Muscle of arm (tissue), 12 donors: ENCODE results near the gene YARS2. TPM values are rescaled to one million over a fixed set of nuclear protein-coding genes. Genes with fewer than 3 reads are reported as not detected.
"Not testable (repeated sequence)": the region's sequence is repeated elsewhere in the genome, so short reads cannot be mapped to it uniquely, and the experiment has no call there.

ENCODE experiments used
- DNase-seq: peaks from one replicate; pipeline ENCODE4 v3.0.0-alpha.2; 2013
- polyA plus RNA-seq, 12 donors: library from polyadenylated mRNA; unstranded; fragments of 120-200 nt; gene quantifications; one replicate each; pipeline ENCODE4 v1.2.1, GENCODE V29; 2013; ENCODE audit not compliant: insufficient read length in 12 of 12

YARS2 gene
- polyA plus RNA-seq, 12 donors: 17.2 to 30.4 (median 25.2) TPM; not detected in 1

- peak; percentile 72 for DNase-seq
These were observed 545 bp downstream of the YARS2 start for GRCh38 chr12:32755051-32755653.

DNA sequence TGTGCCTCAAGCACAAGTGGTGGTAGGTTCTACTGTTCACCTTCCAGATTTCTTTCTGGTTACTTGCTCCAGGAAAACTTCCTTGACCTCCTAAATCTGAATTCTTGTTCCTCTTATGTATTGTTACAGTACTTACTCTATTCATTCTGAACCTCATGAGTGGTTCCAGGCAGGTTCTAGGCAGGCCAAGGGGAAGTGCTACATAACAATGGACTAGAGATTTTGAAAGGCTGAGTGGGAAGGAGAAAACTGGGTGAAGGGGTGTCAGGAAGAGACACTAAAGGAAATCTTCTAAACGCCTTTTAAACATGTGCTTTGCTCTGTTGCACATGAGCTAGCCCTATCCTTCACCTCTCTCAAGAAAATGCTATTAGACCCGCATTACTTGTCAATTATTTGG, 1.6 kb downstream of the YARS2 start:
- no peak for DNase-seq

DNA sequence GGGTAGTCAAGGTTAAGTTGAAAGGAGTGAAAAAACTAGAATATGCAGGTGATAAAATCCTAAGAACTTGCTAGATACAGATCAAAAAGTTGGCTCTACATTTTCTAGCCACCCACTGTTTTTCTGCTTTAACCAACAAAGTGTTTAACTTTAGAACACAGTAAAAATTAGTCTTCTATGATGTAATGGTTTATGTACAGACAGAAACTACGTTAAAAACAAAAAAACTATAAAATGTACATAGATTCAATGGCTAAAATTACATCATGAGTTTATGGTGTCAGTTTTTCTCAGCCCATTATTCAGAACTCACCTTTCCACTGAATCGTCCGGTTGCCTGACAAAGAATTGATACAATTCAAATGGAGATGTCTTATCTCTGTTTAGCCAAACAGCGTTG, 2.1 kb downstream of the YARS2 start:
- no peak for DNase-seq

DNA sequence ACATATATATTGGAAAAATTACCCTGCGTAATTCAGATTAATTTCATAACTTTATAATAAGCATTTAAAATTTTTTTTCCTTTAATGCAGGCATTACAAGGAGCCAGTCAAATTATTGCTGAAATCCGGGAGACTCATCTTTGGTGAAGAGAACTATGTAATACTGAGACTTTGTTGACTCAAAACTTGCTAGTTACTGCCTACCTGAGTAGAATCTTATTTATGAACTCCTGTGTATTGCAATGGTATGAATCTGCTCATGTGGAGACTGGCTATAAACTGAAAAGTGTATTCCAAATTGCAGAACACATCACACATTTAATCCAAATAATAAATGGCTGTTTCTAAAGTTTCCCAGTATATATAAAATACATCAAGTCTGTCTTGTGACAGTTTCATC, 12.4 kb downstream of the YARS2 start:
- no peak for DNase-seq

DNA sequence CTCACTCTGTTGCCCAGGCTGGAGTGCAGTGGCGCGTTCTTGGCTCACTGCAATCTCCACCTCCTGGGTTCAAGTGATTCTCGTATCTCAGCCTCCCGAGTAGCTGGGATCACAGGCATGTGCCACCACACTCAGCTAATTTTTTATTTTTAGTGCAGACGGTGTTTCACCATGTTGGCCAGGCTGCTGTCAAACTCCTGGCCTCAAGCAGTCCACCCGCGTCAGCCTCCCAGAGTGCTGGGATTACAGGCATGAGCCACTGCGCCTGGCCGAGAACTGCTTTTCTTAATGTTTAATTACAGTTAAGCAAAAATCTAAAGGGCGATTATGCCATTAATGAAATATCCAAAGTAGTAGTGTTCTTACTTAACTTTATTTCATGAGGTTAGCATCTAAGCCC, 13.6 kb downstream of the YARS2 start:
- DNase-seq: no peak

- DNase-seq: no peak
These were observed 16.4 kb downstream of the YARS2 start for GRCh38 chr12:32739279-32739678.

DNA sequence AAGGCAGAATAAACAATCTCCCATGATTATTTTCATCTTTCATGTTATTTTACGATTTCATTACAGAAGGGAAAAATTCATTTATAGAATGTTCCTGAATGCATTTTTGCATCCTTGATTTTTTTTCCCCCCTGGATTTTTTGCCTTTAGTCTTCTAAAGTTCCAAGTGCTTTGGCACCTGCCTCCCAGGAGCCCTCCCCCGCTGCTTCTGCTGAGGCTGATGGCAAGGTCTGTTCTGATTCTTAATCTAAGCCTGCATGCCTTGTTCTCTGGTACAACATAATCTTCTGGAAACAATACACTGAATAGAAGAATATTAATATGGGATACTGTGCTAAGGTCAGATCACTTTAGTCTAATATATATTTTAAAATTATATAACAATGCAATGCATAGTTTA, 18.0 kb downstream of the YARS2 start:
- no peak for DNase-seq

- DNase-seq: no peak
These were observed 19.3 kb downstream of the YARS2 start for GRCh38 chr12:32736445-32736844.

DNA sequence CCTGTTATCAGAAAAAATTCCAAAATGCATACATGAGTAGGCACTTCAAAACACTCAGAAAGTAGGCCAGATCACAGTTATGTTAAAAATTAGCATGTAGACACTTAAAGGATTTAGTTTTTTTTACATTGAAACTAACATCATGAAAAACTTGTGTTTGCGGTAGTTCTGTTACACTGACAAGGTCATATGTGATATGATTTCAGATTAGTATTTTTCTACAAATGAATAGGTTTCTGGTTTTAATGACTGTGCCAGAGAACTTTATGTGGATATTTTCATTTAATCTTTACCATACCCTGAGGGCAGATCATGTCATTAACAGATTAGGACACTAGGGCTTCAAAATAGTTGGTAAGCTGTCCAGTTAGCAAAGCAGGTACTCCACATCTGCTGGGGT, 20.7 kb downstream of the YARS2 start:
- no peak for DNase-seq

GRCh38 chr12:32727237-32727636, 28.5 kb downstream of the YARS2 start:
- no peak for DNase-seq

DNA sequence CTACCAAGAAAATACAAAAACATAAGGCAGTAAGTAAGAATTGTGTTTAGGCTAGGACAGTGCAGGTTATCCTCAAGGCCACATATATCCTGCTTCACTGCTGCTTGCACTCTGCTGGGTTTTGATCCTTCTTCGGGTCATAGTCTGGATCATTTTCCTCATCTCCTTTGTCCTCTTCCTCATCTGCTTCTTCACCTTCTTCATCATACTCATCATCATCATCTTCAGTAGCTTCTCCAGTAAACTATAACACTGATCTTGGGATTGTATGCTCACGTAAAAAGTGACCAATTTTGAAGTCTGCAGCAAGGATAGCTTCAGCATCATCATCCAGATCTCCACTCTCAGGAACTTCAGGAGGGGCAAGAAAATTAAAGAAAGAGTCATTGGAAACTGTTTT, 29.4 kb downstream of the YARS2 start:
- DNase-seq: no peak

- not testable (repeated sequence) for DNase-seq
These were observed 30.4 kb downstream of the YARS2 start for GRCh38 chr12:32725308-32725707.

DNA sequence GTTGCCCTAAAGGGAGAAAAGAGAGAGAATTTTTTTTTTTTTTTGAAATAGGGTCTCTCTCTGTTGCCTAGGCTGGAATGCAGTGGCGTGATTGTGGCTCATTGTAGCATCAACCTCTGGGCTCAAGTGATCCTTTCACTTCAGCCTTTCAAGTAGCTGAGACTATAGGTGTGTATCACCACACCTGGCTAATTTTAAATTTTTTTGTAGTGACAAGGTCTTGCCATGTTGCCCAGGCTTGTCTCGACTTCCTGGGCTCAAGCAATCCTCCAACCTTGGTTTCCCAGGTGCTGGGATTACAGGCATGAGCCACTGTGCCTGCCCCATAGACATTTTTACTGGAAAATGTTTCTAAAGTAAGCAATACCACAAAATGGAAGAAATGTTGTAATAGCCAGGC, 36.8 kb downstream of the YARS2 start:
- DNase-seq: no peak

GRCh38 chr12:32714772-32715171, 40.9 kb downstream of the YARS2 start:
- no peak for DNase-seq

- DNase-seq: no peak
These were observed 46.8 kb downstream of the YARS2 start for GRCh38 chr12:32708926-32709325.

DNA sequence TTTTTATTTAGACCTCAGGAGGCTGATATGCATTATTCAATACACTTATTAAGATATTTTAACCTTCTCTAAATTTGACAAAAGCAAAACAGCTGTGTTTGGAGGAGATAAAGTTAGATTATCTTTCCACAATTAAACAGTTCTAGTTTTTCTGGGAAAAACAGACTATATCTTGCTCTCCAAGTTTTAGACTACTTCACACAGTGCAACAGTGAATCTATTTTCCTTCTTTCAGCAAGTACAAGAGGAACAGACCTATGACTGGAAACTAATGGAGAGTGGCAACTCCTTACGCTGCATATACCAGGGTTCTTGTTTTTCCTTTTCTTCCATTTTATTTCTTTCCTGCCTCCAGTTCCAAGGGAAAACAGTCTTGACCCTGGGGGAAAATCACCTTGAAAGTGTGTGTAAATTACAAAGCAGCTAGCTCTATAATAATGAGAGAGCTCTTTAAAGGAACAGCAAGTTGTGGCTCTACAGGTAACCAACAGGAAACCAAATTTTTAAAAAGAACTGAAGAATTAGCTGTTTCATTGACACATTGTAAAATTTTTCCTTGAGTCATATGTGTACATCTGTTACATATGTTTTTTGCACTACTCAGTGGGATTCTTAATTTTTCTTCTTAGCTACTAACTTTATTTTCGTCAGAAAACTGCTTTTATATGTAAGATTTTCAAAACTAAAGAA, 49.2 kb downstream of the YARS2 start:
- DNase-seq: no peak

GRCh38 chr12:32705783-32706182, 49.9 kb downstream of the YARS2 start:
- DNase-seq: no peak

DNA sequence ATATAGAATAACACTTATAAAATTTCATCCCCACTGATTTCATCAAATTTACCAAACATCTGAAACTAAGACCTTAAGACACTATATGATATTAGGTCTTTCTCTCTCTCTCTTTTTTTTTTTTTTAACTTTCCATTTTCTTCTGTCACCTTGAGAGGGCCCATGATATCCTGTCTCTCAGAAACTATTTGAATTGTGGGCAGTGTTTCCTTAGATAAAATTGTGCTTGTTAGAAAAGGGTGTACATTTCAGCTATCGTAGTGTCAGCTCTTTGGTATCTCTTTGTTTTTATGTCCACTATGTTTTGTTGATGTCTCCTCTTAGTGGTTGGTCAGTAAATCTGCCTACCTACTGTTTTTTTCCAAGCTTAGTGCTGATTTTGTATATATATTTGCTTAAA, 52.8 kb downstream of the YARS2 start:
- no peak for DNase-seq

DNA sequence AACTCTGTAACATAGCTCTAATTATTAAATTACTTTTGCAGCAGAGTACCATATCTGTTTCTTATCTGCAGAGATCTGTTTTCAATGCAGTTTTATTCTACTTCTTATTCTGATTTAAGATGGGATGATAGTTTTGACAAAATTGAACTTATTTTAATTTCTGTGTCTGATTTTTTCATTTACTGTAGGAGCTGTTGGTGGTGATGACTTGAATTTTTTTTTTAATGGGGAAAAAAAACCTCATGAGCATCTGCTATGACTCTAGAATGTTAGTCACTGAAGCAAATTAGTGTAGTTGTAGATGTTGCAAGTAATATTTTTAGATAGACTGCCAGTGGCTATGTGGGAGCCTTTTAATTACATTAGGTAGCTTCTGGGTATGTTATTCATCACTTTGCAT, 53.2 kb downstream of the YARS2 start:
- no peak for DNase-seq

GRCh38 chr12:32699437-32699836, 56.3 kb downstream of the YARS2 start:
- DNase-seq: not testable (repeated sequence)

- DNase-seq: no peak
These were observed 57.4 kb downstream of the YARS2 start for GRCh38 chr12:32698285-32698684.

GRCh38 chr12:32697445-32697844, 58.3 kb downstream of the YARS2 start:
- DNase-seq: no peak
